Activated CD4-positive, alpha-beta T cell treated with anti-CD3 and anti-CD28 coated beads, Interleukin-2, amount 10 ng/mL, durations not matched to agents 7 days and 5 days (primary cell): ENCODE measurements around the gene PLXND1. TPM values are rescaled to one million over a fixed set of nuclear protein-coding genes. Genes with fewer than 3 reads are reported as not detected.

Experiments used
- CTCF ChIA-PET: fragments of 350-600 bp; sonication (Branson Sonifier 250); formaldehyde crosslinking; loops from one replicate; lab custom pipeline; 2021; ENCODE audit warnings: antibody characterized with exemption; lab: Charles Lee
- POLR2A ChIA-PET: fragments of 350-600 bp; sonication (Branson Sonifier 250); formaldehyde crosslinking; loops from one replicate; lab custom pipeline; 2021; ENCODE audit warnings: antibody characterized with exemption; lab: Charles Lee
- DNase-seq: peaks from one replicate; pipeline ENCODE4 v3.0.0-alpha.2; 2020
- H3K27ac Mint-ChIP-seq: one replicate; pipeline ENCODE4 v1.8.0; 2021; ENCODE audit warnings: mild to moderate bottlenecking, moderate library complexity, mixed read lengths
- H3K27me3 Mint-ChIP-seq: one replicate; pipeline ENCODE4 v1.8.0; 2021; ENCODE audit warnings: mixed read lengths
- H3K36me3 Mint-ChIP-seq: one replicate; pipeline ENCODE4 v1.8.0; 2021; ENCODE audit warnings: low read depth, mixed read lengths
- H3K4me1 Mint-ChIP-seq: one replicate; pipeline ENCODE4 v1.8.0; 2021; ENCODE audit warnings: mixed read lengths
- H3K4me3 Mint-ChIP-seq: one replicate; pipeline ENCODE4 v1.8.0; 2021; ENCODE audit warnings: mild to moderate bottlenecking, moderate library complexity, mixed read lengths
- H3K9me3 Mint-ChIP-seq: one replicate; pipeline ENCODE4 v1.8.0; 2021; ENCODE audit warnings: mixed read lengths
- total RNA-seq, 2 experiments: library from RNA; stranded (reverse); gene quantifications; one replicate each; pipeline ENCODE4 v1.2.3, GENCODE V29; 2021

PLXND1 gene
- total RNA-seq, 2 experiments from 2014 or later = 1.2 to 1.4 TPM

DNA sequence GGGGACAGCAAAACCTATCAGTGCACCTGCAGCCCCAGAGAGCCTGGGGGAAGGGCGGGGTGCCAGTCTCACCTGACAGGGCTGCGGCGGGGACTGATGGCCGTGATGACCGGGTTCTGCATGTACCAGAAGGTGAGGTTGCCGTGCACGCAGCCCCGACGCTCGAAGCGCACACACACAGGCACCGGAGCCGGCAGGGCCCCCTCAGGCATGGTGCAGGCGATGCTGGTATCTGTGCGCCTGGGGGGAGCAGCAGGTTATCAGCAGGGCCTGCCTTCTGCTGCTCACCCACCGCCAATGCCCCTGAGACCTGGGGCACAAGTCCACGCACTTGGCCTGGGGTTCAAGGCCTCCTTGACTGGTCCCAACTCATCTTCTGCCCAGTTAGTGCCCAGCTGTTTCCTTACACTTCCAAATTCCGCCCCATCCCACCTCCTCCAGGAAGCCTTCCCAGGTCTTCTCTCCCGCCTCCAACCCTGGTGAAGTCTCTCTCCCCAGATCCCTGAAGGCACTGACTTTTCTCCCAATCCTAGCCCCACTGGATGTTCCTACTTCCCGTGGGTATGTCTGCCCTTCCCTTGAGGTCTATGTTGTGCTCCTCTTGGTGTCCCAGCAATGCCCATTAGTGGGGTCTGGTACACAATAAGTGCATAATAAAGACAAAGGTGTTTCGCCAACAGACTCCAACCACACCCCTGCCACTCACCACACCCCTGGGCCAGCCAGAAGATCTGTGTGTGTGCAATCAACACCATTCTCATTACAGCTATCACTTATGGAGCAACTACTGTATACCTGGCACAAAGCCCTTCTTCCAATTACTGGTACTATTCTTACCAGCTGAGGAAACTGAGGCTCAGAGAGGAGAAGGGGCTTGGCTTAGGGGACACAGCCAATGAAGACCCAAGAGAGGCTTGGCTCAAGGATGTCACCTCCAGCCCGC lies 34.6 kb downstream of the PLXND1 start:
- CTCF ChIA-PET = interaction anchor here (1.1 kb wide), 1 partner anchor 10 kb away, joined by 3 read pairs; no protein-coding TSS in a partner anchor
- H3K4me3 Mint-ChIP-seq = no peak overlapping the region
- H3K27ac Mint-ChIP-seq = no peak overlapping the region
- H3K27me3 Mint-ChIP-seq = no peaks in the 10 kb centered on the region
- DNase-seq = no peak
- H3K4me1 Mint-ChIP-seq = peaks cover 10% of the 10 kb centered on the region
- no peaks in the 10 kb centered on the region for H3K9me3 Mint-ChIP-seq
- H3K36me3 Mint-ChIP-seq = no peaks in the 10 kb centered on the region
- POLR2A ChIA-PET = no interaction called here

DNA sequence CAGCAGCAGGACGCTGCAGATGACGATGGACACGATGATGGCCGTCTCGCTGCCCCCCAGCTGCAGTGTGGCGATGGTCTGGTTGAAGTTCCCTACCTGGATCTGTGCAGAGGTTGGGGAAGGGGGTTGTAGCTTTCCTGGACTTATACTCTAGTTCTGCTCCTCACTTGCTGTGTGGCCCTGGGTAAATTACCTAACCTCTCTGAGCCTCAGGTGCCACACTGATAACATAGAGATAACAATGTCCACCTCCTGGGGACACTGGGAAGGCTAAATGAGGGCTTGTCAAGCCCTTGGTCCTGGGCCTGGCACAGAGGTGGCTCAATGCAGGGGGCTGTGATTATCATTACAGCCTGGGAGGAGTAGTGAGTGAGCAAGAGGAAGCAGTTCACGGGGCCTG lies 36.6 kb downstream of the PLXND1 start:
- Mint-ChIP-seq H3K4me1 (no peaks in the 10 kb centered on the region), H3K36me3 (no peaks in the 10 kb centered on the region), H3K4me3 (no peak overlapping the region), H3K27me3 (no peaks in the 10 kb centered on the region), H3K9me3 (no peaks in the 10 kb centered on the region), H3K27ac (no peak overlapping the region)
- ChIA-PET POLR2A (no interaction called here), CTCF (interaction anchor here (1.1 to 1.3 kb wide), 3 partner anchors 8 to 27 kb away, joined by 3 read pairs; no protein-coding TSS in a partner anchor)
- no peak for DNase-seq

DNA sequence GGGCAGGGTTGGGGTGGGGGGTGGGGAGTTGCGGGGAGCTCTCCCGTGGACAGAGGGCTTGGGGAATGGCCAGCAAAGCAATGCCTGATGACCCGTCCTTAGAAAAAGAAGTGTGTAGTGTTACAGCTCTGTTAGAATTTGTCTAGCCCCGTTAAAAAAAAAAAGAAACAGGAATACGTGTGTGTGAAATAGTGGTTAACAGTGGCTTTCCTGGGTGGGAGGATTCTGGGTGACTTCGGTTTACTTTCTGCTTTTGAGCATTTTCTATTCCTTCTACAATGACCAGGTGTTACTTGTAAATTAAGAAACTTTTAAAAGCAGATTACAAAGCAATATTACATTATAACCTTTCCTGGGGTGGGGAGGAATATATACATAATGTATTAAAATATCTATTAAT lies 38.5 kb downstream of the PLXND1 start:
- Mint-ChIP-seq H3K27me3 (no peaks in the 10 kb centered on the region), H3K27ac (no peak overlapping the region), H3K36me3 (no peaks in the 10 kb centered on the region), H3K9me3 (no peaks in the 10 kb centered on the region), H3K4me3 (no peak overlapping the region), H3K4me1 (no peaks in the 10 kb centered on the region)
- DNase-seq = no peak
- ChIA-PET POLR2A (no interaction called here), CTCF (interaction anchor here (0.7 to 1.4 kb wide), 4 partner anchors 9 to 24 kb away, joined by 3 to 5 read pairs (median 3); no protein-coding TSS in a partner anchor)

DNA sequence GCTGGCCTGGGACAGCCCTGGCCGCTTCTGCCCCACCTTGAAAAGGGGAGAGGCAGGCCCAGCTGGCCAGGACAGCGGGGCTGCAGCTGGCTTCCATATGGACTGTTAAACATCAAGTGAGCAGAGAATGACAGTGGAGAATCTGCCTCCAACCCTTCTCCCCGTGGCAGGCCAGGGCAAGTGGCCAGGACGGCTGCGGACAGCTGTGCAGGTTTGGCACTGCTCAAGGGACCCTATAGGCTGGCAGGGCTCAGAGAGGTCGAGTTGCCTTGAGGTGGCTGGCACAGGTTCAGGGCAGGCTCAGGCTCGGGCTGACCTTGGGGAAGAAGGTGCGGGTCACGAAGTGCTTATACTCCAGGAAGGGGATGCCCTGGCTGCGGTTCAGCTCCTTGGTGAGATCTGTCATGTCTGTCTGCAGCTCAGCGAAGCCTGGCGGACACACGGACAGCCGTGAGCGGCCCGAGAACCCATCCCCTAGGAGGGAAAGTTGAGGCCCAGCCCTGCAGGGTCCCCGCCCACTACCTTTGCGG lies 39.2 kb downstream of the PLXND1 start:
- no peaks in the 10 kb centered on the region for H3K27me3 Mint-ChIP-seq
- no peak overlapping the region for H3K4me3 Mint-ChIP-seq
- CTCF ChIA-PET = interaction anchor here (1.3 to 1.4 kb wide), 2 partner anchors 20 kb away, joined by 3 to 5 read pairs; no protein-coding TSS in a partner anchor
- no peak for DNase-seq
- POLR2A ChIA-PET = no interaction called here
- H3K36me3 Mint-ChIP-seq = no peaks in the 10 kb centered on the region
- no peak overlapping the region for H3K27ac Mint-ChIP-seq
- H3K4me1 Mint-ChIP-seq = no peaks in the 10 kb centered on the region
- no peaks in the 10 kb centered on the region for H3K9me3 Mint-ChIP-seq

DNA sequence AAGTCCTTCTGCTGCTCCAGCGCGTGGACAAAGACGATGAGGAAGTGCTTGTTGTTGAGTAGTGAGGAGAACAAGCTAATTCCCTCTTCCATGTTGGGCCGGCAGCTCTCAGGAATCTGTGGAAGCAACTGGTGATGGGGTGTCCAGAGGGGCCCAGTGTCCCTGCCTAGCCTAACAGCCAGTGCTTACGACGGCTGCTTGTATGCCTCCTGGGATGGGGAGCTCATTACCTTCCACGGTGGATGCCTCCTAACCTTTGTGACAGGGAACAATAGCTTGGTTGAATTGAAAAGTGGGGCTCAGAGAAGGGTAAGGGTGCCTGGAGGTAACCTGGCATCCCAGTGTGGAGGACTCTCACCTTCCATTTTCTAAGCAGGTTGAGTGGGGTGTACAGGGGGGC lies 40.6 kb downstream of the PLXND1 start:
- ChIA-PET CTCF (no interaction called here), POLR2A (no interaction called here)
- H3K9me3 Mint-ChIP-seq = no peaks in the 10 kb centered on the region
- H3K36me3 Mint-ChIP-seq = no peaks in the 10 kb centered on the region
- no peak overlapping the region for H3K27ac Mint-ChIP-seq
- no peak overlapping the region for H3K4me3 Mint-ChIP-seq
- H3K27me3 Mint-ChIP-seq = no peaks in the 10 kb centered on the region
- no peaks in the 10 kb centered on the region for H3K4me1 Mint-ChIP-seq
- no peak for DNase-seq

DNA sequence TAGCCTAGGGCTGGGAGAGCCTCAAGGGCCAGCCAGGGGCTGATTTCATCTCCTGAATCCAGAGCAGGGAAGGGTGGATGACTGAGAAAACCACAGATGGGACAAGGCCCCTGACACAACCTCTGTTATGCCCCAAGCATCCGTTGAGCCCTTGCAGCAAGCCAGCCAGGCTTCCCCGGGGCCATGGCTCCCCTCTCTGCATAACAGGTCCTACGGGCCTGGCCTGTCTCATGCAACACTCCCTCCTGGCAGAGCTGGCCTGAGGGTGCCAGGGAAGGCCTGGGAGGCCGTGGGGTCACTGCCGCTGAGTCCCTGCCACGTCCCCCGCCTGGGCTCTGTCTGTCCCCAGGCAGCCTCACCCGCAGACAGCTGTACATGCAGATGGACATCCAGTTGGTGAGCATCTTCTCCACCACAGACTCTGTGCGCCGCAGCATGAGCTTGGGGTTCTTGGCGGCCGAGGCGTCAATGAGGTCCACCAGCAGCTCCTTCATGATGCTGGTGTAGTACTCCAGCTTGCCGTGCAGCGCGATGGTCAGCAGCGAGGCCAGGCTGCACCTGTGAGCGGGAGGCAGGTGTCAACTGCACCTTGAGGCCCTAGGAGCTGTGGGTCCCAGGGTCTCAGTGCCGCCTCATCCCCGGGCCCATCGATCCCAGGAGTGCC lies 41.4 kb downstream of the PLXND1 start:
- CTCF ChIA-PET = no interaction called here
- DNase-seq = no peak
- POLR2A ChIA-PET = no interaction called here

DNA sequence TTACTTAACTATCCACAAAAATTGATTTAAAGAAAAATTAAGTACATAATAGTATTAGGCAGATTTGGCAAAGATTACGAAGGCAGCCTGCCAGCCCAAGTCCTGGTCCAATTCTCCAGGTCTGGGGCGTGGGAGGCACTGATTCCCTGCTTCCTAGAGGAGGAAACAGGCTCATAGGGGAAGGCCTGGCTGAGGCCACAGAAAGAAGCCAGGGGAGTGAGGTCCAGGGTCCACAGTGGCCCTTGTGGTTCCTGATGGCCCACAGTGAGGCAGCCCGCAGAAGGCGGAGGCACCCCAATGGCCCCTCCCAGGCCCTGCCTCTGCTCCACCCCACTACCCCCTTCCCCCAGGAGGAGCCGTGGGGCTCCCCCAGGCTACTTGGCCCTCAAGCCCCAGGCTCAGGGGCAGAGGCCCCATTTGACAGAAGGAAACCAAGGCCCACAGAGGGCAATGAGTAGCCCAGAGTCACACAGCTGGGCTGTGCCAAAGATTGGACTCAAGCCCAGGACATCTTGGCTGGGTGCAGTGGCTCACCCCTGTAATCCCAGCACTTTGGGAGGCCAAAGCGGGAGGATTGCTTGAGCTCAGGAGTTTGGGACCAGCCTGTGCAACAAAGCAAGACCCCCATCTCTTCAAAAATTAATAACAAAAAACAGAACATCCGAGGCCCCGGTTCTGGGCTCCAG lies 42.5 kb downstream of the PLXND1 start:
- POLR2A ChIA-PET = no interaction called here
- CTCF ChIA-PET = no interaction called here
- no peak overlapping the region for H3K27ac Mint-ChIP-seq

More for the DNA sequence above, 41.4 kb downstream of the PLXND1 start:
- no peaks in the 10 kb centered on the region for H3K9me3 Mint-ChIP-seq
- no peak overlapping the region for H3K27ac Mint-ChIP-seq
- H3K36me3 Mint-ChIP-seq = no peaks in the 10 kb centered on the region
- no peaks in the 10 kb centered on the region for H3K27me3 Mint-ChIP-seq
- H3K4me3 Mint-ChIP-seq = no peak overlapping the region
- no peaks in the 10 kb centered on the region for H3K4me1 Mint-ChIP-seq

DNA sequence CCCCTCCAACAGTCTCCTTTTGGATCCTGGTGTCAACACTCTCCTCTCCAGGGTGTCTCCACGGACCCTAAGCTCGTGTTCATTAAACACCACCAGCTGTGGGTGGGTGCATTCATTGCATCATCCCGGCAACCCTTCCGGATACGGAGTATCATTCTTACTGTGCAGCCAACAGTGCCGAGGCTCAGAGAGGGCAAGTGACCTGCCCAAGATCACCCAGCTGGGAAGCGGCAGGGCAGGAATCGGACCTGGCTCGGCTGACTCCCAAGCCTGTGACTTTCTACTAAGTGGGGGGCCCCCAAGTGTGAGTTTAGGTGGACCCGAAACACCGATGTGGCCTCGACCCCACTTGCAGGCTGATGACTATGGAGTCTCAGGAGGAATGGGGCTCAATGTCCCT lies 43.1 kb downstream of the PLXND1 start:
- no peak overlapping the region for H3K27ac Mint-ChIP-seq
- H3K4me3 Mint-ChIP-seq = no peak overlapping the region
- H3K4me1 Mint-ChIP-seq = no peaks in the 10 kb centered on the region
- CTCF ChIA-PET = no interaction called here
- H3K27me3 Mint-ChIP-seq = no peaks in the 10 kb centered on the region
- POLR2A ChIA-PET = no interaction called here
- no peaks in the 10 kb centered on the region for H3K9me3 Mint-ChIP-seq
- no peak for DNase-seq
- H3K36me3 Mint-ChIP-seq = no peaks in the 10 kb centered on the region

More for the DNA sequence above, 42.5 kb downstream of the PLXND1 start:
- H3K4me1 Mint-ChIP-seq = no peaks in the 10 kb centered on the region
- H3K27me3 Mint-ChIP-seq = no peaks in the 10 kb centered on the region
- H3K36me3 Mint-ChIP-seq = no peaks in the 10 kb centered on the region
- no peak for DNase-seq
- H3K9me3 Mint-ChIP-seq = no peaks in the 10 kb centered on the region
- no peak overlapping the region for H3K4me3 Mint-ChIP-seq

DNA sequence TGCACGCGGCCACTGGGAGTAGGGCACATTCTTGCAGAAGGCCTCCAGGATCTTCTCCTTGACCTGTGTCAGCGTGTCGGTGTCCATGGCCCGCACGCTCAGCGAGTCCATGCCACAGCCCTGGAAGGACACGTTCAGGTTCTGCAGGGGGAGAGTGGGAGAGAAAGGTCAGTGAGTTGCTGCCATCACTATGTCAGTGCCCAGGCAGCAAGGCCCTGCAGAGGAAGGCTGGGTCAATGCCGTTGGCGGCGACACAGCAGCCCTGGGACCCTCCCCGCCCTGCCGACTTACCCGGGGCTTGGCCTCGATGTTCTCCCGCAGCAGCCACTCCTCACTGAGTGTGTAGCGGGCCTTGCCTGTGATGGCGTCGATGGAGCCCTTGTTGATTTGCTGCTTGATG lies 43.7 kb downstream of the PLXND1 start:
- Mint-ChIP-seq H3K9me3 (no peaks in the 10 kb centered on the region), H3K4me1 (peaks cover 2% of the 10 kb centered on the region), H3K27ac (no peak overlapping the region), H3K36me3 (no peaks in the 10 kb centered on the region), H3K27me3 (no peaks in the 10 kb centered on the region), H3K4me3 (no peak overlapping the region)
- ChIA-PET CTCF (no interaction called here), POLR2A (no interaction called here)
- DNase-seq = no peak

DNA sequence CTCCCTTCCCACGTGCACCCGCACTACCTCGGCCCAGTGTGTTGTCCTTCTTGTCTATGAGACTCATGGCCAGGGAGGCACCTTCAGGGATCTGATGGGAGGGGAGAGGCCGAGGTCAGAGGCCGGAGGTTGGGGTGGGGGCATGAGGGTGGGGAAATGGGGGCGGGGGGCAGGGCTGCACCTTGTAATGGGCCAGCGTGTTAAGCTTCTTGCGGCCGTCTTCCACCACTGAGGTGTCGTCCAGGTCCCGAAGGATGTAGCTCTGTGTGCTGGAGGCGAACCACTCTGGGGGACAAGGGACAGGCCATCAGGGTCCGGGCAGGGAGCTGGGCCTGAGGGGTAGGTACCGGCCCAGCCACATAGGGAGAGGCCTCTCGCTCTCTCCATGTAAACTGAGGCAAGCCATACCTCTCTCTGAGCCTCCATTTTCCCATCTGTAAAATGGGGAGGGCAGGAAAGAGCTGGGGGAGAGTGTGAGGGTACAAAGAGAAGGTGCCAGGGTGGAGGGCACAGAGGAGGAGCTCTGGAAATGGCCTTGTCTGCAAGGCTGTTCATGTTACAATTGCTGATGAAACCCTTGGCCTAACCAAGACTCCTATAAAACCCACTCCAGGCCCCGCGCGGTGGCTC lies 44.7 kb downstream of the PLXND1 start:
- H3K4me3 Mint-ChIP-seq = no peak overlapping the region
- peak overlapping the region; percentile 31 for H3K27ac Mint-ChIP-seq
- H3K27me3 Mint-ChIP-seq = no peaks in the 10 kb centered on the region
- POLR2A ChIA-PET = no interaction called here
- no peak for DNase-seq
- no peaks in the 10 kb centered on the region for H3K9me3 Mint-ChIP-seq
- no peaks in the 10 kb centered on the region for H3K36me3 Mint-ChIP-seq
- CTCF ChIA-PET = interaction anchor here (1.0 kb wide), 1 partner anchor 10 kb away, joined by 3 read pairs; no protein-coding TSS in a partner anchor
- peaks cover 2% of the 10 kb centered on the region for H3K4me1 Mint-ChIP-seq

DNA sequence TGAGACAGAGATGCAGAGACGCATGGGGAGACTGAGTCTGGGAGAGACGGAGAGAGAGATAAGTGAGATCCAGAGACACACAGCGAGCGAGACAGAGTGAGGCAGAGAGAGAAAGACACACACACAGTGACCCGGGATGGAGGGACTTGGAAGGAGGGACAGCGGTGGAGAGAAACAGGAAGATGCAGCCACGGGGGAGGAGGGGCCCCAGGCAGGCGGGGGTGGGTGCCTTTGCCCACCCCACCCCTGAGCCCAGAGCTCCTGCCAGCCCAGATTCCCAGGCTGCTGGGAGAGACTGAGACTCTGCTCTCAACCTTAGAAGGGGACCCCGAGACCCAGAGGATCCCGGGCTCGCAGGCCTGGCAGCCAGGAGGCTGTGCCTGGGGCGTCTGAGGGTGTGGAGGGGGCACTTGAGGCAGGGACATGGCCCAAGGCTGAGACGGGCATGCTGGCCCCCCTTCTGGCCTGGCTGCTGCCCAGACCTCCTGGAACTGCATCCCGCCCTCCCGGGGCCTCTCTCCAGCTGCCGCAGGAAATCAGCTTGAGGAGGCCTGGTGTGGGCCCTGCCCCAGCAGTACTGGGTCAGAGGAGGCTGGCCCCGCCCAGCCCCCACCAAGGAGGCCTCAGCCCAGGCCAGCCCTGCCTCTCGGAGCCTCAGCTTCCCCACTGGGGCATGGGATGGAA lies 45.4 kb downstream of the PLXND1 start:
- POLR2A ChIA-PET = no interaction called here
- H3K9me3 Mint-ChIP-seq = no peaks in the 10 kb centered on the region

More for the DNA sequence above, 45.4 kb downstream of the PLXND1 start:
- no peaks in the 10 kb centered on the region for H3K27me3 Mint-ChIP-seq
- CTCF ChIA-PET = interaction anchor here (1.0 kb wide), 1 partner anchor 11 kb away, joined by 3 read pairs; no protein-coding TSS in a partner anchor
- DNase-seq = no peak
- no peaks in the 10 kb centered on the region for H3K36me3 Mint-ChIP-seq
- H3K4me1 Mint-ChIP-seq = peaks cover 2% of the 10 kb centered on the region
- no peak overlapping the region for H3K27ac Mint-ChIP-seq
- H3K4me3 Mint-ChIP-seq = no peak overlapping the region
